Effector memory CD4-positive, alpha-beta T cell (primary cell): ENCODE results near the gene RHOD.
A peak's percentile ranks its signal among the peaks of the same experiment; 100 is the strongest.

ENCODE experiments used
- DNase-seq, 3 donors: peaks; one replicate each; pipeline ENCODE4 v3.0.0-alpha.2; 2020
- H3K27ac ChIP-seq: 2 replicates; pipeline ENCODE4 v1.7.0; 2013; ENCODE audit warnings: mild to moderate bottlenecking, low read length, moderate library complexity; ENCODE audit not compliant: insufficient read depth, poor library complexity, severe bottlenecking
- H3K27me3 ChIP-seq: replicated peaks from 2 replicates; pipeline ENCODE4 v1.7.0; 2013; ENCODE audit warnings: mild to moderate bottlenecking, low read length; ENCODE audit not compliant: insufficient read depth, control insufficient read depth, poor library complexity, severe bottlenecking
- H3K36me3 ChIP-seq: 2 replicates; pipeline ENCODE4 v1.7.0; 2013; ENCODE audit warnings: mild to moderate bottlenecking, low read length, moderate library complexity; ENCODE audit not compliant: control insufficient read depth, insufficient read depth
- H3K4me1 ChIP-seq: 2 replicates; pipeline ENCODE4 v1.7.0; 2013; ENCODE audit warnings: low read length, mild to moderate bottlenecking; ENCODE audit not compliant: control insufficient read depth, insufficient read depth, poor library complexity, severe bottlenecking
- H3K4me3 ChIP-seq: 2 replicates; pipeline ENCODE4 v1.7.0; 2013; ENCODE audit warnings: low read length, low read depth, mild to moderate bottlenecking; ENCODE audit not compliant: insufficient read depth, poor library complexity, severe bottlenecking
- H3K9me3 ChIP-seq: 2 replicates; pipeline ENCODE4 v1.7.0; 2013; ENCODE audit warnings: mild to moderate bottlenecking, low read length, moderate library complexity; ENCODE audit not compliant: control insufficient read depth

The RHOD gene

DNA sequence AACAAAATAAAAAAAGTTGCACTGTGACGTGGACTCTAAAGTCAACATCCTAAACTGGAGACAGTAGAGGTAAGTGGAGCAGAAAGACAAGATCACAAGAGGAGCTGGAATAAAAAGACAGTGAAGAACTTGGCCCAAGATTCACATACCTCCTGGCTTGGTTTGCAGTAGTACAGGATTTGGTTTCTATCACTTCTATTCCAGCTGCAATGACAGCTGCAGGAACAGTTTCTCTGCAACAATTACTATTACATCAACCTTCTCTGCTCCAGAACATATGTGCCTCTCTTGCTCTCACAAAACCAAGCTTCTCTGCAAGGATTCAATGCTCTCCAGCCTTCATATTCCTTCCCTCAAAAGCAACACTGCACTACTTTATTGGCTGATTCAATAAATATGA lies 54.6 kb downstream of the RHOD start:
- Histone ChIP-seq H3K9me3 (no peaks in the 10 kb centered on the region), H3K4me1 (no peaks in the 10 kb centered on the region), H3K27me3 (no peaks in the 10 kb centered on the region), H3K36me3 (no peaks in the 10 kb centered on the region), H3K4me3 (no peak overlapping the region), H3K27ac (no peak overlapping the region)
- no peak for DNase-seq

DNA sequence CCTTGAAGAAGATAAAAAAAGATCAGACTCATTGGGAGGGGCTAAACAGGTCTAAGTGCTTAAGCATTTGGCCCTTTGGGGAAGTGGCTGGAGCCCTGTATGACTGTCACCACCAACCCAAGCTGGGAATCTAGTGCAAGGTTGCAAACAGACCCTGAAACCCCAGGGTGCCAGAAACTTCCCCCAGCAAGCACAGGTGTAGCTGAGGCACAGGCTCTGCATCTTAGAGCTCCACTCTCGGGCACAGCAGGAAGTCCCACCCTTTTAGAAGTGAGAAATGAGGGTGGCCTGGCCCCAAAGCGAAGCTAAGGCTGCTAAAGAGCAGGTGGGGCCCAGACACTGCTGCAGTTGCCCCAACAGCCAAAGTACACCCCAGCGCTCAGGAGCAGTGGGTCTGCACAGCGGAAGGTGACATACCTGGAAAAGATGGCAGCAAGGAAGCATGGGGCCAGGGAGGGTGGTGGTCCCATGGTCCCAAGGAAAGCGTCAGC lies 56.6 kb downstream of the RHOD start:
- H3K4me1 ChIP-seq: no peaks in the 10 kb centered on the region
- no peaks in the 10 kb centered on the region for H3K36me3 ChIP-seq
- no peaks in the 10 kb centered on the region for H3K9me3 ChIP-seq
- H3K4me3 ChIP-seq: no peak overlapping the region
- H3K27me3 ChIP-seq: no peaks in the 10 kb centered on the region
- no peak overlapping the region for H3K27ac ChIP-seq
- DNase-seq: no peak

DNA sequence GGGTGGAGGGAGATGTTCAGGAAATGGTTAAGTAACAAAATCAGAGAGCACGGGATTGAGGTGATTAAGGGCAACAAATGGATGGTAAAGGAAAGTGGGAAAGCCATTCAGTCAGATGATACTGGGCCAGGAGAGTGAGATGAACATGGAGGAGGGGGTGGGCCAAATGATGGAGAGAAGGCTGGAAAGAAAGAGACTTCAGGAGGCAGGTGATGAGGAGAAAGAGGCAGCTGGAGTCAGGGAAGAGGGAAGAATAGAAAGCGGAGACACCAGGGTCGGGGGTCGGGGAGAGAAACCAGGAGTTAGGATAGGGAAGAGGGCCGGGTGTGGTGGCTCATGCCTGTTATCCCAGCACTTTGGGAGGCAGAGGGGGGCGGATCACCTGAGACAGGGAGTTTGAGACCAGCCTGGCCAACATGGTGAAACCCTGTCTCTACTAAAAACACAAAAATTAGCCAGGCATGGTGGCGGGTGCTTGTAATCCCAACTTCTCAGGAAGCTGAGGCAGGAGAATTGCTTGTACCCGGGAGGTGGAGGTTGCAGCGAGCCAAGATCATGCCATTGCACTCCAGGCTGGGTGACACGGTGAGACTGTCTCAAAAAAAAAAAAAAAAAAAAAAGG lies 57.7 kb downstream of the RHOD start:
- no peaks in the 10 kb centered on the region for H3K36me3 ChIP-seq
- H3K4me1 ChIP-seq: no peaks in the 10 kb centered on the region
- DNase-seq: no peak
- H3K4me3 ChIP-seq: no peak overlapping the region
- no peak overlapping the region for H3K27ac ChIP-seq
- no peaks in the 10 kb centered on the region for H3K27me3 ChIP-seq
- H3K9me3 ChIP-seq: no peaks in the 10 kb centered on the region

DNA sequence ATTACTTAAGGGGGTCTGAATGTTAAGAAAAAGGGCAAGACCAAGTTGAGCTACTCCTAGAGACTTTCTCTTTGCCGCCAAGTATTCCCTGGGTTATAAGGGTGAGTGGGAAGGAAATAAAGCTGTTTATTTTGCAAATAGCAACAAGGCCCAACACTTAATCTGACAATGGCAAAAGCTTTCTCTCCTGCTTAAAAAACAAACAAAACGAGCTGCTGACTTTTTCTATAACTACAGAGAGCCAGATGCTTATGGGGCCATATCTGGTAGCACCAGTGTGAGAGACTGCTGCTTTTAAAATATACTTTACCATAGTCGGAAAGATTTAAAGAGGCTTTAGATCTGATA lies 60.1 kb downstream of the RHOD start:
- no peak overlapping the region for H3K27ac ChIP-seq
- DNase-seq: no peak
- H3K4me3 ChIP-seq: no peak overlapping the region
- H3K4me1 ChIP-seq: peaks cover 6% of the 10 kb centered on the region
- H3K9me3 ChIP-seq: no peaks in the 10 kb centered on the region
- no peaks in the 10 kb centered on the region for H3K36me3 ChIP-seq
- no peaks in the 10 kb centered on the region for H3K27me3 ChIP-seq

DNA sequence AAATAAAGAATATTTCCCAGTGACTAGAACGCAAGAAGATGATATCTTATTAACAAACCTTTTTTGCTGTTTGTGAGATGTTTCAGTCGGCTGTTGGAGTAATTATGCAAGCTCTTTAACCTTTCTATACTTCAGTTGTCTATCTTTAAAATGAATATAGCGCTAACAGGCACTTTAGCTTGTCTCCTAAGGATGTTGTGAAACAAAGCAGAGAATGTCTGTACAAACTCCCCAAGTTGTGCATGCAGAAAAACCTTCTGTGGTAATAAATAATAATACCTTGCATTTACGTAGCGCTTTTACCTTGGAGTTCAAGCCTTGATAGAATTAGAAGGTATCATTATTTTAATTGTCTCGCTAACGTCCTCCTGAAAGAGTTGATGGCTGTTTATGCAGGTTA lies 60.5 kb downstream of the RHOD start:
- H3K36me3 ChIP-seq: no peaks in the 10 kb centered on the region
- H3K4me1 ChIP-seq: peaks cover 6% of the 10 kb centered on the region
- H3K27me3 ChIP-seq: no peaks in the 10 kb centered on the region
- DNase-seq: no peak
- H3K9me3 ChIP-seq: no peaks in the 10 kb centered on the region
- peak overlapping the region; percentile 37 for H3K4me3 ChIP-seq
- H3K27ac ChIP-seq: peak overlapping the region; percentile 56

DNA sequence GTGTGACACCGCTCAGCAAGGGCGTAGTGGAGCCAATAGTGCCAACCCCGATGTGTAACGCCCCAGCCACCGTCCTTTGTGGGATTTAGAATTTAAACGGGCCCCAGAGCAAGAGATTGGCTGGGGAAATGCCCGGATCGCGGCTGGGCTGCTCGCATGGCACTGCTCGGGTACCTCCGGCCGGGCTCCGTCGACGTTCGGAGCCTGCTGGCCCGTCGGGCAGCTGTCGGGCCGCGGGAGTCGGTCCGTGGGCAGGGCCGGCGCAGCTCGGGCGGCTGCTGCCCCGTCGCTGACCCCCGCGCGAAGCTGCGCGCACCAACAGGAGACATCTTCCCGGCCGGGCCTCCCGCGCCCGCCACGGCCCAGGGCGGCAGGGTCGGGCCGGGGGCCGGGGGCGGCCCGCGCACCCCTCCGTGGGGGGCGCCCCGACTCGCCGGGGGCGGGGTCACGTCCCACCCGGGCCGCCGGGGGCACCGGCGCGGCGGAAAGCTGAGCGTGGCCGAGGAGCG lies 61.1 kb downstream of the RHOD start:
- Histone ChIP-seq H3K4me1 (peaks cover 6% of the 10 kb centered on the region), H3K36me3 (no peaks in the 10 kb centered on the region), H3K27ac (peak overlapping the region; percentile 56), H3K4me3 (peak overlapping the region; percentile 37), H3K9me3 (no peaks in the 10 kb centered on the region), H3K27me3 (no peaks in the 10 kb centered on the region)
- DNase-seq: peak; percentile 14 to 19 (median 15)

DNA sequence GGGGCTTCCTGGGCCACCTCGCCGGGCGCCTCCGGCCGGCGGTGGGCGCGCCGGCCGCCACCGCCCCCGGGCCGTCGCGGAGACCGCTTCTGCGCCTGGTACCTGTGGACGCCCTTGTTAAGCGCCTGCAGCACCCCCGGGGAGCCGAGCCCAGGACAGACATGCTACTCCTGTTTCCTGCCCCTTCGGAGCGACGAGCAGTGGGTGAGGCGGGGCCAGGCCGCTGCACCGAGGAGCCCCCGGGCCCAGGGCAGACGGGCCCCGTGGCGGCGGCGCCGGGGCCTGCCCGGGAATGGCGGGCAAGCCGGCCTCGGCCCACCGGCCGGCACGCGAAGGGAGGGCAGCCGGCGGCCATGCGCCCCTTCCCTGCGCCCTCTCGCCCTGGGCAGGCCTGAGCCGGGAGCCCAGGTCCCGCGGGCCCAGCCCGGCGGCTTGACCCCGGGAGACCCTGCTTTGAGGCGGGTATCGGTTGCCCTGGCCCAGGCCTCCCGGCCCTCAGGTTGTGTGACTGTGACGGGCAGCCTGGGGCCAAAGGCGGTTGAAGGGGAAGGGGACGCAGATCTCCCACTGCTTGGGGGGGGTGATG lies 61.6 kb downstream of the RHOD start:
- DNase-seq: peak; percentile 25 to 46 (median 41)
- Histone ChIP-seq H3K36me3 (no peaks in the 10 kb centered on the region), H3K9me3 (no peaks in the 10 kb centered on the region), H3K4me3 (peak overlapping the region; percentile 72), H3K27ac (peak overlapping the region; percentile 84), H3K27me3 (no peaks in the 10 kb centered on the region), H3K4me1 (peaks cover 6% of the 10 kb centered on the region)

DNA sequence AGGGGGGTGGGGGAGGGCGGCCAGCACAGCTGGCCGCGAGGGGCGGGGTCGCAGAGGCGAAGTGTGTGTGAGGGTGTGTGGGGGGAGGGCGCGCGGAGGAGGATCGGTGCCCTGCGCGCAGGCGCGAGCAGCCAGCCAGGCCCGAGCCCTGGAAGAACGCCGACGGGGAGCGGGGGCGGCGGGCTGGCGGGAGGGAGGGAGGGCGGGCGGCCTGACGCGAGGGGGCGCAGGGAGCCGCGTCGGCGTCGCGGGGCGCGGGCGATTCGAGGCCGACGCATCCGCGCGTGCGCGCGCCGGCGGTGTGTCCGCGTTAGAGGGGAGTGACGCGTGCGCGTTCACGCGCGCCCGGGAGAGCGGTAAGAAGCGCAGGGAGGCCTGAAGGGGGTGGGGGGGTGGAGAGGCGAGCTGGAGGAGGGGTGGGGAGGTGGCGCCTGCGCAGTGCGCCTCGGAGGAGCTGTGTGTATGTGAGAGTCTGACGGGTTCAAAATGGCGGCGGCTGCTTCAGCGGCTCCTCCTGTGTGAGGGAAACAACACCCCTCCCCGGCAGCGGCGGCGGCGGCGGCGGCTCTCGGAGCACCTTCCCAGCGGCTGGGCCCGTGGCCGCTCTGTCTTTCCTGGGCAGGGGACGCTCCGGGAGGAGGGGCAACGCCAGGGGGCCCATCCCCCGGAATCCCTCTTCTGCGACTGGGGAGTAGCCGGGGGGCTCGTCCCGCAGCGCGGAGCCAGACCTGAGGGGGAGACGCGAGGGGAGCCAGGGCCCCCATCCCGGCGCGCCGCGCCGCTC lies 62.3 kb downstream of the RHOD start, which contains the start of gene KDM2A:
TSS of gene KDM2A (plus strand) at position 463 of the 784 bp plus-strand sequence. CDS start 2,054 bp downstream, outside the sequence.
- Histone ChIP-seq H3K9me3 (no peaks in the 10 kb centered on the region), H3K4me3 (peak within 1 kb of the TSS; percentile 90), H3K27ac (peak within 1 kb of the TSS; percentile 84), H3K4me1 (peaks cover 6% of the 10 kb centered on the region), H3K36me3 (no peaks in the 10 kb centered on the region), H3K27me3 (no peaks in the 10 kb centered on the region)
- DNase-seq: peak; percentile 98 to 99 (median 99)

DNA sequence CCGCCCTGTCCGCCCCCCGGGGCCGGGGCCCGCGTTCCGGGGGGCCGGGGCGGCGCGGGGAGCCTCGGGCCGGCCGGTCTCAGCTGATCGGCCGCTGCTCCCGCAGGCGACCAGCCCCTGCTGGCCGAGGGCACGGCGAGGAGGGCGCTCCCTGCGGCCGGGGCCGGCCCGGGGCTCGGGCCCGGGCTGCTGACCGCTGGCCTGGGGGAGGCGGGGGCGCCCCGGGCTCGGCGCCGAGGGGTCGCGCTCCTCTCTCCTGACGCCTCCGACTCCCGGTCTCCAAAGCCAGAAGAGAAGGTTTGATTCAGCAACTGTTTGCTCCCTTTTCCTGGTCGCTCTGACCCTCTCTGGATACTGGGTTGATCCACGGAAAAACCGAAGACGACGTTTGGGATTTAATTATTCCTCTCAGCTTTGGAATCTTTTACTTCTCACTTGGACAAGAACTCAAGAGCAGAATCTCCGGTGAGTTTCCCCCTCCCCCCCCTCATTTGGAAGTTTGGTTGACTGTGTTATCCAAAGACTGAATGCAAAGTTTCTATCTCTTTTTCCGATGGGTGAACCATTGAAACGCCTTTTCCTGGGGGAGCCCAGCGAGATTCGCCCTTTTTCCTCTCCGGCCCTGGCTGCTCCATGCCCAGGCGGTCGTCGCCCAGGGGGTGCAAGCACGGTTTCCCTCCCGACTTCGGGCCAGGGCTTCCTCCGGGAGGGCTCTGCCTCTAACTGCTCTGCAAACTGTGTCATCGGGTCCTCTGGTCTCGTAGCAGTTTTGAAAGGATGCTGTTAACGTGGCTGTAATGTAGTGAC lies 63.1 kb downstream of the RHOD start:
- peaks cover 6% of the 10 kb centered on the region for H3K4me1 ChIP-seq
- no peaks in the 10 kb centered on the region for H3K36me3 ChIP-seq
- no peaks in the 10 kb centered on the region for H3K27me3 ChIP-seq
- H3K27ac ChIP-seq: peak overlapping the region; percentile 77
- DNase-seq: no peak
- H3K4me3 ChIP-seq: peak overlapping the region; percentile 90
- H3K9me3 ChIP-seq: no peaks in the 10 kb centered on the region
